B cell (primary cell): ENCODE results near the gene NRG4.
"Not testable (repeated sequence)": the region's sequence is repeated elsewhere in the genome, so short reads cannot be mapped to it uniquely, and the experiment has no call there.

Experiments used
- CTCF ChIP-seq: fragments of 200-600 bp; IDR thresholded peaks from one replicate; pipeline ENCODE4 v1.8.0; 2022; ENCODE audit warnings: antibody characterized with exemption, mild to moderate bottlenecking
- EZH2 ChIP-seq: IDR thresholded peaks from 2 replicates; pipeline ENCODE4 v1.6.1; 2012; ENCODE audit warnings: borderline replicate concordance, low read depth, mild to moderate bottlenecking, moderate library complexity, low read length; ENCODE audit not compliant: insufficient read depth, poor library complexity, severe bottlenecking

GRCh38 chr15:75984706-75985105 is 27.5 kb downstream of the NRG4 start:
- TF ChIP-seq EZH2, CTCF: not testable (repeated sequence)
